A549 (cell line): ENCODE data around the gene TASOR2. TPM values are rescaled to one million over a fixed set of nuclear protein-coding genes. Genes with fewer than 3 reads are reported as not detected.

Source experiments
- ATAC-seq, 2 experiments: fragments of 200-7000 bp in 1 of 2; fragments of >200 bp in 1 of 2; cut with Nextera tagmentation in 1 of 2; cut with Tn5 transposase in 1 of 2; 3 replicates each; pipeline versions ENCODE4 v1.8.0 to v1.9.1; 2018 to 2020; ENCODE audit warnings: mild to moderate bottlenecking in 1 of 2, moderate library complexity in 1 of 2
- CTCF ChIA-PET: fragments of 300-600 bp; sonication (Branson Sonifier 250); formaldehyde crosslinking; extraction: SDS; loops from one replicate; lab custom pipeline; 2021; ENCODE audit warnings: antibody characterized with exemption, inconsistent platforms; lab: Yijun Ruan, JAX
- POLR2A ChIA-PET: fragments of 350-600 bp; formaldehyde crosslinking; extraction: SDS; loops from one replicate; lab custom pipeline; 2021; ENCODE audit warnings: antibody characterized with exemption, inconsistent platforms; lab: Yijun Ruan, JAX
- DNase-seq, 2 experiments: peaks; one replicate each; pipeline versions ENCODE4 v3.0.0 to v3.0.0-alpha.2; 2011 to 2016; ENCODE audit warnings: low read depth in 1 of 2, low spot score in 1 of 2
- FAIRE-seq: peaks from 2 replicates; lab custom pipeline; 2011; peaks lifted over from hg19 to GRCh38; lab: Jason Lieb, UNC
- H3K27ac ChIP-seq, 2 experiments: fragments of >200 bp; sonication (Bioruptor Twin); formaldehyde crosslinking; 3 replicates each; pipeline ENCODE4 v1.5.1; 2016 to 2017
- H3K4me1 ChIP-seq: fragments of >200 bp; sonication (Bioruptor Twin); formaldehyde crosslinking; 3 replicates; pipeline ENCODE4 v1.6.1; 2016
- H3K4me2 ChIP-seq: fragments of >200 bp; sonication (Bioruptor Twin); formaldehyde crosslinking; 3 replicates; pipeline ENCODE4 v1.6.1; 2016
- H3K4me3 ChIP-seq: fragments of >200 bp; sonication (Bioruptor Twin); formaldehyde crosslinking; 3 replicates; pipeline ENCODE4 v1.5.1; 2016
- H3K9me3 ChIP-seq: fragments of >200 bp; sonication (Bioruptor Twin); formaldehyde crosslinking; 3 replicates; pipeline ENCODE4 v1.6.1; 2016
- ATOH8 ChIP-seq: fragments of 250-450 bp; sonication (Bioruptor Pico); IDR thresholded peaks from 2 replicates; pipeline ENCODE4 v1.5.0; 2020; ENCODE audit warnings: low read depth, mild to moderate bottlenecking, moderate library complexity
- BCL3 ChIP-seq: fragments of >200 bp; sonication (Bioruptor Twin); formaldehyde crosslinking; IDR thresholded peaks from 3 replicates; pipeline ENCODE4 v1.6.1; 2016
- CEBPB ChIP-seq, 2 experiments: fragments of >200 bp in 1 of 2; sonication (Bioruptor Twin) in 1 of 2; formaldehyde crosslinking in 1 of 2; IDR thresholded peaks; 2 replicates each; pipeline ENCODE4 v1.6.1; 2012 to 2016
- CTCF ChIP-seq: fragments of >200 bp; sonication (Bioruptor Twin); formaldehyde crosslinking; IDR thresholded peaks from 3 replicates; pipeline ENCODE4 v1.5.1; 2016
- FOSB ChIP-seq: fragments of 250-450 bp; sonication (Bioruptor Pico); IDR thresholded peaks from 2 replicates; pipeline ENCODE4 v1.5.0; 2020; ENCODE audit warnings: mild to moderate bottlenecking, moderate library complexity
- FOSL2 ChIP-seq, 2 experiments: fragments of 450-650 bp in 1 of 2; fragments of >200 bp in 1 of 2; sonication (Bioruptor Twin) in 1 of 2; formaldehyde crosslinking; IDR thresholded peaks; 2 replicates each; pipeline versions ENCODE4 v1.5.0 to v1.6.1; 2016 to 2020; ENCODE audit warnings: mild to moderate bottlenecking in 1 of 2, moderate library complexity in 1 of 2
- HES2 ChIP-seq: fragments of >200 bp; sonication (Bioruptor Twin); formaldehyde crosslinking; IDR thresholded peaks from 2 replicates; pipeline ENCODE4 v1.6.1; 2016
- JUNB ChIP-seq: fragments of >200 bp; sonication (Bioruptor Twin); formaldehyde crosslinking; IDR thresholded peaks from 2 replicates; pipeline ENCODE4 v1.6.1; 2016
- KDM5A ChIP-seq: fragments of 200-600 bp; sonication (generic); IDR thresholded peaks from 2 replicates; pipeline ENCODE4 v1.6.1; 2016; ENCODE audit warnings: antibody characterized with exemption, mild to moderate bottlenecking
- MAFK ChIP-seq: fragments of 450-650 bp; IDR thresholded peaks from 2 replicates; pipeline ENCODE4 v1.6.1; 2014; ENCODE audit not compliant: partially characterized antibody
- MAZ ChIP-seq: fragments of 150-350 bp; IDR thresholded peaks from 2 replicates; pipeline ENCODE4 v1.6.1; 2014; ENCODE audit warnings: antibody characterized with exemption, low read depth, low read length, borderline replicate concordance
- MYC ChIP-seq: IDR thresholded peaks from 2 replicates; pipeline ENCODE4 v1.6.1; 2012; ENCODE audit warnings: mild to moderate bottlenecking, inconsistent platforms, low read length, improper control_type of control experiment, borderline replicate concordance
- NFE2L2 ChIP-seq: fragments of 150-350 bp; conservative IDR thresholded peaks from 2 replicates; pipeline ENCODE4 v1.6.1; 2014; ENCODE audit warnings: low read length
- NPAS2 ChIP-seq: fragments of 250-450 bp; sonication (Bioruptor Pico); IDR thresholded peaks from 2 replicates; pipeline ENCODE4 v1.8.0; 2022; ENCODE audit warnings: mild to moderate bottlenecking, moderate library complexity, borderline replicate concordance
- NR3C1 ChIP-seq: fragments of >200 bp; sonication (Bioruptor Twin); formaldehyde crosslinking; IDR thresholded peaks from 3 replicates; pipeline ENCODE4 v1.6.1; 2017
- PBX3 ChIP-seq: IDR thresholded peaks from 2 replicates; pipeline ENCODE4 v1.6.1; 2012
- RNF2 ChIP-seq: fragments of 200-600 bp; sonication (generic); IDR thresholded peaks from 2 replicates; pipeline ENCODE4 v1.6.1; 2016; ENCODE audit warnings: low read depth, mild to moderate bottlenecking, antibody characterized with exemption, moderate library complexity, borderline replicate concordance
- TFCP2L1 ChIP-seq: fragments of 250-450 bp; sonication (Bioruptor Pico); IDR thresholded peaks from 2 replicates; pipeline ENCODE4 v1.5.0; 2021; ENCODE audit warnings: mild to moderate bottlenecking
- ZSCAN20 ChIP-seq: fragments of 250-450 bp; sonication (Bioruptor Pico); IDR thresholded peaks from 2 replicates; pipeline ENCODE4 v1.8.0; 2022; ENCODE audit warnings: mild to moderate bottlenecking, moderate library complexity
- WGBS: methylation state at CpG from one replicate; pipeline ENCODE4 v1.1.6; 2017; ENCODE audit errors: missing lambda C conversion rate; 5-methylcytosine and 5-hydroxymethylcytosine counted together
- polyA plus RNA-seq, 4 experiments: library from polyadenylated mRNA; depleted of rRNA in 3 of 4; stranded (reverse); fragments of >200 nt; fragmentation: RNase III in 1 of 4; extraction: RNeasy Plus Mini Kit Qiagen cat#74134 plus additional on column Dnase treatment in 1 of 4; gene quantifications; 2 replicates in 3 of 4; 3 replicates in 1 of 4; pipeline ENCODE4 v1.2.3, GENCODE V29; 2011 to 2017

Gene TASOR2
- polyA plus RNA-seq, 2 of the 4 experiments (the other 2 are of a cell fraction) = 27.0 to 96.7 TPM

GRCh38 chr10:5650664-5651387, 33.8 kb upstream of the TASOR2 start:
- 88% methylated on average over 19 of the region's 20 CpGs for WGBS
- Histone ChIP-seq H3K27ac (no peak overlapping the region), H3K9me3 (no peaks in the 10 kb centered on the region), H3K4me2 (no peak overlapping the region), H3K4me3 (no peak overlapping the region), H3K4me1 (no peaks in the 10 kb centered on the region)
- TF ChIP-seq MAZ = no peak
- TF ChIP-seq CTCF = no peak
- TF ChIP-seq BCL3 = no peak
- TF ChIP-seq HES2 = no peak
- no peak for TF ChIP-seq ZSCAN20 (CRISPR knock-in tag)
- TF ChIP-seq KDM5A = no peak
- no peak for TF ChIP-seq MYC
- TF ChIP-seq PBX3 = no peak
- TF ChIP-seq MAFK = no peak
- no peak for TF ChIP-seq NPAS2 (CRISPR knock-in tag)
- no peak for TF ChIP-seq FOSL2 (IDR thresholded peaks at IDR 0.05)
- no peak for TF ChIP-seq FOSL2 (CRISPR knock-in tag; IDR thresholded peaks at IDR 0.05)
- TF ChIP-seq CEBPB (IDR thresholded peaks at IDR 0.05) = no peak
- TF ChIP-seq NFE2L2 = no peak
- no peak for TF ChIP-seq TFCP2L1 (CRISPR knock-in tag)
- TF ChIP-seq NR3C1 = no peak
- no peak for TF ChIP-seq FOSB (CRISPR knock-in tag)
- TF ChIP-seq ATOH8 (CRISPR knock-in tag) = no peak
- no peak for TF ChIP-seq RNF2
- no peak for TF ChIP-seq JUNB
- POLR2A ChIA-PET = no interaction called here
- CTCF ChIA-PET = interaction anchor here (1.2 to 4.0 kb wide), 2 partner anchors 9 to 28 kb away, joined by 5 to 21 read pairs; no protein-coding TSS in a partner anchor
- ATAC-seq = no peak
- no peak for FAIRE-seq
- DNase-seq = no peak

- no peak overlapping the region for H3K4me3 ChIP-seq
- 91% methylated on average over 11 of the region's 11 CpGs for WGBS
- H3K4me2 ChIP-seq = no peak overlapping the region
- ChIA-PET POLR2A (interaction anchor here (1.1 kb wide), 1 partner anchor 192 kb away, joined by 12 read pairs; no protein-coding TSS in a partner anchor), CTCF (interaction anchor here (0.6 to 4.0 kb wide), 5 partner anchors 10 to 208 kb away, joined by 3 to 21 read pairs (median 5); no protein-coding TSS in a partner anchor)
- no peak for ATAC-seq
- no peak overlapping the region for H3K27ac ChIP-seq
- DNase-seq = no peak
- no peaks in the 10 kb centered on the region for H3K9me3 ChIP-seq
- no peaks in the 10 kb centered on the region for H3K4me1 ChIP-seq
- TF ChIP-seq RNF2 (no peak), CTCF (no peak)
- TF ChIP-seq, all 56 proteins: peak for 0
- FAIRE-seq = no peak
These were observed 33.3 kb upstream of the TASOR2 start for GRCh38 chr10:5651388-5651764.
